GM18861 (cell line): ENCODE data around the gene POU2AF1.

Source experiments
- ATAC-seq: cut with Tn5 transposase; IDR thresholded peaks from one replicate; pipeline ENCODE4 v1.9.1; 2021; ENCODE audit not compliant: unreplicated experiment

The POU2AF1 gene

GRCh38 chr11:111388420-111388819 lies 9.3 kb upstream of the POU2AF1 start:
- no peak for ATAC-seq

DNA sequence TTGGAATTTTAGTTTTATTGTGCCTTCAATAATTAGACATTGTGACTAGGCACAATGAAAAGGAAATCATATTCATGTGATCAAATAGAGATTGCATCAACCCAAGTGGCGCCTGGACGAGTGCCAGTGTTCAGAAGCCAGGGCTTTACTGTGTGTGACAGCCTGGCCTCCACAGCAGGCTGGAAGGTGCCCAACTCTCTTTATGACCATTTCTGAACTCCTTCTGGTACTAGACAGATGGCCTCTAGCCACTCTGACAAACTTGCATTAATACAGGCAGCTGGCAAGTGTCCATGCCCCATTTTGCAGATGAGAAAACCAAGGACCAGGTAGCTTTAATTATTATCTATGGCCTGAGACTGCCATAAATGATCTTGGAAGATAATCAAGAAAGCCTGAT lies 8.3 kb upstream of the POU2AF1 start:
- no peak for ATAC-seq

DNA sequence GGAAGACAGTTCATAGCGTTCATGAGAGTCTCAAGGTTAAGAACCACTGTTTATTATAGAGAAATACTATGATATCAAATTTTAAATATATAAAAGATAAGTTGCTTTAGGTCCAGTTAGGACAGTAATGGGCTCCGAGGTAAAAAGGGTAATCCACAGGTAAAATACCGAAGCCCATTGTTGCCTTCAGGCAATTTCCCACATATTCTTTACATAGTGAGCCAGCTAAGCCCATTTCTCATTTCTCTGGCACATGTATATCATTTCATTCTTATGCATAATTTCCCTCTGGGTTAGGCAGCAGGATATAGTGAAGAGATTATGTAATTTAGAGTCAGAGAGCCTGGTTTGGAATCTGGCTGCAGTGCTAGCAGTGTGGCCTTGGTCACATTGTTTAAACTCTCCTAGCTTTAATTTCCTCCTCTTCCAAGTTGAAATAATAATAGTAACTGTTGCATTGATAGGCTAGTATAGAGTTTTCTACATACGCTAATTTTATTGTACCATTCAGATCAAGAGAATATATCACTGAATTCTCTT lies 7.6 kb upstream of the POU2AF1 start:
- ATAC-seq, result no peak

- no peak for ATAC-seq
Measured at GRCh38 chr11:111384494-111384893, 5.4 kb upstream of the POU2AF1 start.

- no peak for ATAC-seq
Measured at GRCh38 chr11:111382451-111382850, 3.4 kb upstream of the POU2AF1 start.

- ATAC-seq, result peak; percentile 29
Measured at GRCh38 chr11:111379602-111380136, 594 bp upstream of the POU2AF1 start.

GRCh38 chr11:111378185-111378860 lies 752 bp downstream of the POU2AF1 start:
- no peak for ATAC-seq

DNA sequence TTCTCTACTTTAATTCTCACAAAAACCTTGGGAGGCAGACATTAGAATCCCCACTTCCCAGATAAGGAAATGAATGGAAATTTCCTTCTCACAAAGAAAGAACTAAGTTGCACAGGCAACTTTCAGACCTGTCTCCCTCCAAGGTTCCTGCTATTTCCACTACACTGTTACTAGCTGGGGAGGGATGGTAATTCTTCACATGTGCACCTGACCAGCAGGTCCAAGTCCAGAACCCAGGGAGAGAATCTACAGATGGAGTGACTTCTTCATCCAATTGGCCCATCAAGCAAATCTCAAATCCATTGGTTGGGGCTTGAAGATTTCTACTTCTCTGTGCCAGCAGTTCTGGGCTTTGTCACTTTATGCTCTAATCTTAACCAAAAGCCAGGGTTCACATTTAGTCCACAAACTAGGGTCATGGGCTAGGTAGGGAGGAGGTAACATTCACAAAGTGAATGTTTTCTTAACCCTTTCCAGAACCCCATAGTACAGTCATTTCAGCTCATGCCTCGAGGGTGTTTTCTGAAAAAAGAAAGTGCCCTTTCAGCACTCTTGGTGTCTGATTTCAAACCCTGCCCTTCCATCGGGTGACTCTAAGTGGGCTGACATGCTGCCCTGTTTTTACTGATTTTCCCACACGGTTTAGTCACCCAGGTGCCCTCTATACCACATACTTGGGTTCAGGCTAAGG lies 2.7 kb downstream of the POU2AF1 start:
- no peak for ATAC-seq

DNA sequence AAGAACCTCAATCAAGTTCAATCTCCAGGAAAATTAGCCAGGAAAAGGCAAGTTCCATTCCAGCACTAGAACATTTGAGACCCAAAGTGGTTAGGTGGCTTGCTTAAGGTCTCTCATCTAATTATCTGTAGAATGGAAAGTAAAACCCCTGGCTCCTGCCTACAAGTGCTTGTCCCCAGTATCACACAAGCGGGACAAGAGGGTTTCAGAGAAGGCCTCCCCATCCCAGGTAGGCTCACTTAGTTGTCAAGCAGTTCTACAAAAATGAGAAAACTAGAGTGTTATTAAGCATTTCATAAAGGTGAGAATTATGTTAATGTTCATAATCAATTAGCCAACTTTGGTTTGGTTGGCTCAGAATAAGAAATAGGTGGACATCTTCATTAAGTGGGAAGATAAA lies 5.5 kb downstream of the POU2AF1 start:
- no peak for ATAC-seq

DNA sequence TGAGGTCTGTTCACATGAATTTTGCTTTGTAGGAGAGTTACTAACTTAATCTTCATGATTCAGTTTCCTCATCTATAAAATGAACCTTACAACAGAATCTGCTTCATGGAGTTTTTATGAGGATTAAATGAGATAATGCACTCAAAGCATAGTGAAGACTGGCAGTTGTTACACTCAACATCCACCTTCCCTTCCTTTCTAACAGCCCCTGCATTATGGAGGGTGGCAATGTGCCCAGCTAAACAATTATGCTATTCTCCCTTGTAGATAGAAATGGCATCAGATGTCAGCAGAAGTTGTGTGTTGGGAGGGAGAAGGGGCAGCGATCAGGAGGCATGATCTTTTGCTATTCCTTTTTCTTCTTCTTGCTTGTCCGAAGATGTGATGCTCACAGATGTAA lies 6.5 kb downstream of the POU2AF1 start:
- no peak for ATAC-seq

GRCh38 chr11:111370902-111371578 lies 8.0 kb downstream of the POU2AF1 start:
- peak; percentile 36 for ATAC-seq

DNA sequence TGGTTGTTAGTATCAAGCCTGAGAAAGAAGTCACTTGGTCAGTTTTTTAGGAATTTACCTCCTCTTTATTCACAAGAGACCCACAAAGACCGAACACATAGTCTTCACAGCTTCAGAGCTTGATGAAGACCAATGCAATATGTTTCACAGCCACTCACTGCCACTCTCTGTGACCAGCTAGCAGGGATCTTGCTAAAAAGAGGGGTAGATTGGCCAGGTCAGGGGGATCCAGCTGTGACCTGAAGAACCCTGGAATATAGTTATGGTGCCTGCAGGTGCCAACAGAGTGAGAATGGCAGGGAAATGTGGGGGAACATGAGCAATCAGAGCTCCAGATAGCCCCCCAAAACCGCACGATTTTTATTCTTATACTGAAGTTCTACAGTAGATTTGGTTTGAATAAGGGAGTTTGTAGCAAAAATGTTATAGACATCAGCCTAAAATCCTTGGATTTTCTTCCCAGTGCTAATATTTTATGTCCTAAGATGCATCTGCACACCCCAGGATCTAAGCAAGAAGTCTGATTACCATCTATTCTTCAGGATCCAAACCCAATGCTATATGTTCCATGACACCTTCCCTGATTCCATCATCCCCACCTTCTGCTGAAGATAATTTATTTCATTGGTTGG lies 8.7 kb downstream of the POU2AF1 start:
- no peak for ATAC-seq

DNA sequence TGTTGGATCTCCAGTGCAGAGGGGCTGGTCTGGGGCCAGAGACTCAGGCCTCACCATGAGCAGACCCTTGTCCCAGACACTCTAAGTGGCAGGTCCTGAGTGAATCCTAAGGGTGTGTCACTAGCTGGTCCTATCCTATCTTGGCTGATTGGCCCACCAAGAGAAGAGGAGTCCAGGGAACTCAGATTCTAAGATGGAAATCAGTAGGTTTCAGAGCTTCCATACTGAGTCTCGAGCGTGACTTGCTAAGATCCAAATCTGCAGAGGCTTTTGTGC lies 10.9 kb downstream of the POU2AF1 start:
- no peak for ATAC-seq

- ATAC-seq, result peak; percentile 32
Measured at GRCh38 chr11:111367411-111368284, 11.4 kb downstream of the POU2AF1 start.

GRCh38 chr11:111366560-111367410 lies 12.3 kb downstream of the POU2AF1 start:
- no peak for ATAC-seq

- no peak for ATAC-seq
Measured at GRCh38 chr11:111365722-111366559, 13.1 kb downstream of the POU2AF1 start.

DNA sequence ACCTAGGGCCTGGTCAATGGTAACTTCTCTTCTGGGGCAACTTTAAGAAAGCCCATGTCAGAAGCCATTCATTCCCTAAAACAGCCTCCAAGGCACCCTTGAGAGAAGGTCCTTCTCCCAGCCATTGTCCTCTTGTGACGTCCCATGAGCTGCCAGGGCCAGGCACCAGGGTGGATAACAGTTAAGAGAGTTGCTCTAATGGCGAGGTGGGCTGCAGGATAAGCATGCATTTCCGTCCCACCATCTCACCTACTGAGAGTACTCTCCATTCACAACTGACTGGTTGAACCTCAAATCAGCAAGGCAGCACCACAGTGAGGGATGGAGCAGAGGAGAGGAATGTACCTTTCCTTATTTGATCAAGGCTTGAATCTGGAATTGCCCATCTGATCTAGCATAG lies 14.6 kb downstream of the POU2AF1 start:
- no peak for ATAC-seq

GRCh38 chr11:111363985-111364384 lies 15.1 kb downstream of the POU2AF1 start:
- no peak for ATAC-seq
